ENCODE measurements around the gene CPT1B. TPM values are rescaled to one million over a fixed set of nuclear protein-coding genes. Genes with fewer than 3 reads are reported as not detected.
"Not testable (repeated sequence)": the region's sequence is repeated elsewhere in the genome, so short reads cannot be mapped to it uniquely, and the experiment has no call there.

Gene CPT1B
- total RNA-seq, 2 donors from 2014 or later: 40.3 to 102 TPM

GRCh38 chr22:50546326-50547262, 31.6 kb downstream of the CPT1B start:
- peak overlapping the region; percentile 79 to 90 for H3K27ac Mint-ChIP-seq
- DNase-seq (ENCODE audit: low spot score) (no peak), ATAC-seq (no peak)
- H3K4me1 Mint-ChIP-seq (ENCODE audit: low read depth in 2 of 2): peaks cover 37 to 44% of the 10 kb centered on the region in 2 donors
- H3K27me3 Mint-ChIP-seq: no peaks in the 10 kb centered on the region
- H3K4me3 Mint-ChIP-seq: no peak overlapping the region
- peaks cover 3% of the 10 kb centered on the region for H3K9me3 Mint-ChIP-seq
- peaks cover 6% of the 10 kb centered on the region for H3K36me3 Mint-ChIP-seq

DNA sequence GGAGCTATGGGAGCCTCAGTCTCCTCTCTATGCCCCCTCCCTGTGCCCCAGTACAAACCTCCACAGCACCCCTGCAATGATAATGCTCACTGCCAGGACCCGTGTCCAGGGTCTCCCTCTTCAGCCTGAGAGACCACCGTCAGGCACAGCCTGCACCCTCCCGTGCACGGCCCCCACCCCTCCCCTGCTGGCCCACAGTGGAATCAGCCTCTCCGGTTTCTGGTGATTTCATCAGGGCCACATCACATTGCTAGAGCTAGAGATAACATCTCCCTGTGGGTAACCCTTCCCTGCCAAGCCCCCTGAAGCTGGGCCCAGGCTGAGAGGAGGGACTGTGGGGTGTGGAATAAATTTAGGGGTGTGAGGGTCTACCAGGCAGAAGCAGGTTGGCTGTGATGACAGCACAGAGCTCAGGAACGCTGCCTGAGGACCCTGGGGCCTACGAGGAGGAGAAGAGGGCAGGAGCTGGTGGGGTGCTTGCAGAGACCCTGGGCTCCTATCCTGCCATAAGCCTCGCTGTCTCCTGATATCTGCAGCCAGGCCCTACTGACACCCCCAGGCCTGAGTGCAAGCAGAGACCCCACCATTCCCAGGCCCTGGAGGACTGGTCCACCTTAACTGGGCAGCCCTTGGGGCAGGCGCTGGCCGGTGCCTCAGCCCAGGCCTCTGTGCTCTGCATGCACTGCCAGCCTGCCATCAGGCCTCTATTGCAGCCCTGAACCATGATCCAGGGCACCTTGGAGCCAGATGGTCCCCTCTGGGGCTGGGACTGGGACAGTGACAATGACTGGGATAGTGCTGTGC, 32.5 kb downstream of the CPT1B start, which contains the start of gene KLHDC7B:
Gene KLHDC7B (plus strand): TSS at position 378 of the 804 bp plus-strand sequence. CDS start 345 bp downstream, at position 723.
- Mint-ChIP-seq H3K4me1 (ENCODE audit: low read depth in 2 of 2) (peaks cover 44 to 51% of the 10 kb centered on the region in 2 donors), H3K36me3 (peaks cover 6% of the 10 kb centered on the region), H3K27ac (peak within 1 kb of the TSS; percentile 79 to 90), H3K9me3 (peaks cover 3% of the 10 kb centered on the region), H3K27me3 (no peaks in the 10 kb centered on the region), H3K4me3 (peak within 1 kb of the TSS; percentile 68)
- DNase-seq (ENCODE audit: low spot score) (no peak), ATAC-seq (no peak)

DNA sequence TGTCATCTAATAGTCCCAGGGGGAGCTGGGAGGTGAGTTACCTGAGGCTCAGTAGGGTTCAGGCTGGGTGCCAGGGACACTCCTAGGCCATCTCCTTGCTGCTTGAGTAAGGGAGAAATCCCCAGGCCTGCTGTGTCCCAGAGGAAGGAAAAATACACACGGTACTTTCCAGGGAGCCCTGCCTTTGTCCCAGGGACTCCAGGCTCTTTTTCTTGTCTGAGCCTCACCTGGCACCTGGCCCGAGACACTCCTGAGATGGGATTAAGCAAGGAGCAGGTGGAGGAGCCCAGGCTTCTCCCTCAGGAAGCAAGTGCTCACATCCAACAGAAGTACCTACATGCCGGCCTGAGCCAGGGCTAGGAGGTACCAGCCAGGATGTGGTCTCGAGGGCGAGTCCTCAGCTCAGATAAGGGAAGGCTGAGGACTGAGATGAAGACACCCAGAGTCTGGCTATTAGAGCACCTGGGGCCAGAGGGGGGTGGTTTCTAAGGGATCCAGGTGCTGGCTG, 33.4 kb downstream of the CPT1B start:
- H3K27ac Mint-ChIP-seq: peak overlapping the region; percentile 79 to 90
- no peak for DNase-seq (ENCODE audit: low spot score)
- no peaks in the 10 kb centered on the region for H3K27me3 Mint-ChIP-seq
- H3K4me1 Mint-ChIP-seq (ENCODE audit: low read depth in 2 of 2): peaks cover 44 to 48% of the 10 kb centered on the region in 2 donors
- peaks cover 6% of the 10 kb centered on the region for H3K36me3 Mint-ChIP-seq
- H3K9me3 Mint-ChIP-seq: peaks cover 3% of the 10 kb centered on the region
- ATAC-seq: no peak
- peak overlapping the region; percentile 68 for H3K4me3 Mint-ChIP-seq

- DNase-seq (ENCODE audit: low spot score) (peak; percentile 97), ATAC-seq (peak; percentile 66 to 81)
- Mint-ChIP-seq H3K4me1 (ENCODE audit: low read depth in 2 of 2) (peaks cover 49 to 53% of the 10 kb centered on the region in 2 donors), H3K4me3 (peak overlapping the region; percentile 68), H3K27ac (peak overlapping the region; percentile 79 to 90), H3K36me3 (peaks cover 6% of the 10 kb centered on the region), H3K9me3 (peaks cover 3% of the 10 kb centered on the region), H3K27me3 (no peaks in the 10 kb centered on the region)
Observed at GRCh38 chr22:50544078-50544745, 34.0 kb downstream of the CPT1B start.

- H3K9me3 Mint-ChIP-seq: peaks cover 5% of the 10 kb centered on the region
- peak overlapping the region; percentile 90 for H3K4me3 Mint-ChIP-seq
- DNase-seq (ENCODE audit: low spot score) (peak; percentile 82), ATAC-seq (peak; percentile 63 to 74)
- H3K27me3 Mint-ChIP-seq: no peaks in the 10 kb centered on the region
- H3K4me1 Mint-ChIP-seq (ENCODE audit: low read depth in 2 of 2): peaks cover 60 to 66% of the 10 kb centered on the region in 2 donors
- H3K36me3 Mint-ChIP-seq: peaks cover 16% of the 10 kb centered on the region
- peak overlapping the region; percentile 95 to 99 for H3K27ac Mint-ChIP-seq
Observed at GRCh38 chr22:50542416-50542927, 35.8 kb downstream of the CPT1B start.

DNA sequence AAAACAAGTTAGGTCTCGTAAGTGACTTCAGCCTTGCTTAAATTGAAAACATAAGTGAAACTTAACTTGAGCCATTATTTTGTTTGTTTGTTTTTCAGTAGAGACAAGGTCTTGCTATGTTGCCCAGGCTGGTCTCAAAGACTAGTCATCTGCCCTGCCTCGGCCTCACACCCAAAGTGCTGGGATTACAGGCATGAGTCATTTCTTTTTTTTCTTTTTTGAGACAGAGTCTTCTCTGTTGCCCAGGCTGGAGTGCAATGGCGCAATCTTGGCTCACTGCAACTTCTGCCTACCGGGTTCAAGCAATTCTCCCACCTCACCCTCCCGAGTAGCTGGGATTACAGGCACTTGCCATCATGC, 36.6 kb downstream of the CPT1B start:
- Mint-ChIP-seq H3K36me3 (peaks cover 16% of the 10 kb centered on the region), H3K27ac (peak overlapping the region; percentile 95 to 99), H3K4me1 (ENCODE audit: low read depth in 2 of 2) (peaks cover 63 to 71% of the 10 kb centered on the region in 2 donors), H3K4me3 (peak overlapping the region; percentile 90)
- ATAC-seq: peak; percentile 69 to 85
- peak; percentile 90 for DNase-seq (ENCODE audit: low spot score)
- not testable (repeated sequence) for H3K9me3 Mint-ChIP-seq, H3K27me3 Mint-ChIP-seq

DNA sequence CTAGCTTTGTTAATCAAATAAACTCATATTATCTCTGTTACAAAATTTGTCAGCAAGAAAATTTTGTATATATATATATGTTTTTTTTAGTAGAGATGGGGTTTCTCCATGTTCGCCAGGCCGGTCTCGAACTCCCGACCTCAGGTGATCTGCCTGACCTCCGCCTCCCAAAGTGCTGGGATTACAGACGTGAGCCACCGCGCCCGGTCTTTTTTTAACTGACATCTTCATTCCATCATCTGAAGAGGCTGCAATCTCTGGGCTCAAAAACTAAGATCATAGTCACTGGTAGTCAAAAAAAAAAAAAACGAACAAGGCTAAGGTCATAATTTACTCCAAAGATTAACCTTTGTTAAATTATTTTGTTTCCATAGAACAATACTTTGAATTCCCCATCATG, 37.8 kb downstream of the CPT1B start:
- Mint-ChIP-seq H3K36me3 (peaks cover 16% of the 10 kb centered on the region), H3K9me3 (peaks cover 5% of the 10 kb centered on the region), H3K27me3 (no peaks in the 10 kb centered on the region), H3K4me1 (ENCODE audit: low read depth in 2 of 2) (peaks cover 60 to 63% of the 10 kb centered on the region in 2 donors), H3K27ac (peak overlapping the region; percentile 95 to 99), H3K4me3 (peak overlapping the region; percentile 90)
- ATAC-seq (no peak), DNase-seq (ENCODE audit: low spot score) (no peak)

DNA sequence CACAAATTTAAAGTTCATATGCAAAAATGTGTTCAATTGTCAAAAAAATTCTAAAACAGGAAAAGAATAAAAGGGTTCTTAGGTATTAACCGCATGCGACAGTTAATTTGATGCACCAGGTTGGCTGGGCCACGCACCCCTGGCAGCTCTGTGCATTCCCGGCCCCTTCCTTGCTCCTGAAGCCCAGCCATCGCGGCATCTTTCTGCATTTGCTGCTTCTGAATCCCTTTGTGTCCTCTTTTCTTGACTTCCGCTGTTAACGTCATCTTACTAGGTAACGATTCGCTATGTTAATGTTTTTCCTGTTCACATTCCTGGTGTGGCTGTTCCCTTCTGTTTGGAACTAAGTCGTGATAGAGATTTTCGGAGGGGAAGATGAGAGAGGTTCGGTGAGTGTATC, 40.5 kb downstream of the CPT1B start:
- Mint-ChIP-seq H3K4me1 (ENCODE audit: low read depth in 2 of 2) (peaks cover 61 to 65% of the 10 kb centered on the region in 2 donors), H3K27me3 (no peaks in the 10 kb centered on the region), H3K9me3 (peaks cover 5% of the 10 kb centered on the region), H3K4me3 (peak overlapping the region; percentile 93), H3K36me3 (peaks cover 16% of the 10 kb centered on the region), H3K27ac (peak overlapping the region; percentile 95 to 99)
- ATAC-seq (no peak), DNase-seq (ENCODE audit: low spot score) (no peak)

GRCh38 chr22:50536226-50536625, 42.0 kb downstream of the CPT1B start:
- Mint-ChIP-seq H3K27me3 (no peaks in the 10 kb centered on the region), H3K36me3 (peaks cover 10% of the 10 kb centered on the region), H3K9me3 (peaks cover 3% of the 10 kb centered on the region), H3K4me1 (ENCODE audit: low read depth in 2 of 2) (peaks cover 50 to 54% of the 10 kb centered on the region in 2 donors), H3K27ac (peak overlapping the region; percentile 95 to 99), H3K4me3 (no peak overlapping the region)
- no peak for ATAC-seq
- DNase-seq (ENCODE audit: low spot score): no peak

- ATAC-seq (no peak), DNase-seq (ENCODE audit: low spot score) (no peak)
- Mint-ChIP-seq H3K36me3 (peaks cover 10% of the 10 kb centered on the region), H3K9me3 (peaks cover 3% of the 10 kb centered on the region), H3K4me3 (no peak overlapping the region), H3K27me3 (no peaks in the 10 kb centered on the region), H3K27ac (peak overlapping the region; percentile 92 to 95), H3K4me1 (ENCODE audit: low read depth in 2 of 2) (peaks cover 40 to 45% of the 10 kb centered on the region in 2 donors)
Observed at GRCh38 chr22:50535113-50535512, 43.1 kb downstream of the CPT1B start.

- Mint-ChIP-seq H3K27ac (peak overlapping the region; percentile 92 to 95), H3K4me1 (ENCODE audit: low read depth in 2 of 2) (peaks cover 30 to 35% of the 10 kb centered on the region in 2 donors)
- not testable (repeated sequence) for H3K27me3 Mint-ChIP-seq; DNase-seq (ENCODE audit: low spot score); ATAC-seq; H3K36me3 Mint-ChIP-seq; H3K9me3 Mint-ChIP-seq; H3K4me3 Mint-ChIP-seq
Observed at GRCh38 chr22:50533856-50534711, 44.1 kb downstream of the CPT1B start.
